Measurements from ENCODE around the gene CACNA1C. TPM values are rescaled to one million over a fixed set of nuclear protein-coding genes. Genes with fewer than 3 reads are reported as not detected.

CACNA1C gene
- total RNA-seq, 1 donor from 2014 or later = 0.51 TPM

DNA sequence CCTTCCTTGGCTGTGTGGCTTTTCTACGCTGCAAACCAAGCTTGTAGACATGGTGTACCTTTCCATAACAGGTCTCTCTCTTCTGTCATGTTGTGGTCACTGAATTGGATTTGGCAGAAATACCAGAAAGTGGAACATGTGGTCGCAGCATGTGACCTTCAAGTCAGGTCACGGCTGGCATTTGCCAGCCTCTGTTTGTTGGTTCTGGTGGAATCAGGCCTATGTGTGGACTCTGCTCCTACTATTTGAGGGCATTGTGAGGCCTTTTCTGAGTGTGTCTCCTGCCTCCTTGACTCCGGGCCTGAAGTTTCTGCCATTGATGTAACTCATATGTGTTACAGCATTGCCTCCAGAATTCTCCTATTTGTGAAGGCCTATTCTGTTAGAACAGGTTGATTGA is 116.7 kb downstream of the CACNA1C start:
- no peak for DNase-seq (ENCODE audit: low read depth in 2 of 2)

DNA sequence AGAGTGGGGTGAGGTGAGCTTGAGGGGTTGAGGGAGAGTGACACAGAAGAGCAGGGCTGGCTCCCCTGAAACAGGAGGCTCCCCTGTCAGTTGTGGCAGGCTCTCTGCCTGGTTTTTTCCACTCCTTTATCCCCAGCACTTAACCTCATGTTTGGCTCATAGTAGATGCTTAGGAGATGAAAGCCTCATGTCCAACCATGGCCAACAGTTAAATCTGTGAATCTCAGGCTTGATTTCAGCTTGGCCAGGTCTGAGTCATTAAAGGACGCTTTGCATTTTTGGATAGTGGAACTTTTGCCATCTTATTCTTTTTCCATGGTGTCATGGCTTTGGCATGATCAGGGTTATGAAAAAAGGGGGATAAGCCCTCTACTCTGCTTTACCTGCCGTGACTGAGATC is 117.2 kb downstream of the CACNA1C start:
- no peak for DNase-seq (ENCODE audit: low read depth in 2 of 2)

DNA sequence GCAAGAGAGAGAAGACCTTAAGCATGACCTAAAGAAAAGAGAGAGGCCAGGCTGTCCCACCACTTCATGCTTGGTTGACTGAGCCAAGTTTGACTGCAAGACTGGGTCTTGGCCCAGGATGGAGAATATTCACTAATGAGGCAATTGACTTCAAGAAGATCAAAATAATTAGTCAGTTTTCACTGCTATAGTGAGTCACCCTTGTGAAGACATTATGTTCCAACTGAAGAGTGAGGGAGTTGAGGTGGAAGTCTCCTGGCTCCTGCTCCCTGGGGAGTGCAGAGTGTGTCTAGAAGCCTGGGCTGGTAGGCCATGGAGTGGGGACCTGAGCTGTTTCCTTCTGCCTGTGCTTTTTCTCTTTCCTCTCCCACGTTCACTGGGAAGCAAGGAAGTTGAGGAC is 117.6 kb downstream of the CACNA1C start:
- no peak for DNase-seq (ENCODE audit: low read depth in 2 of 2)

DNA sequence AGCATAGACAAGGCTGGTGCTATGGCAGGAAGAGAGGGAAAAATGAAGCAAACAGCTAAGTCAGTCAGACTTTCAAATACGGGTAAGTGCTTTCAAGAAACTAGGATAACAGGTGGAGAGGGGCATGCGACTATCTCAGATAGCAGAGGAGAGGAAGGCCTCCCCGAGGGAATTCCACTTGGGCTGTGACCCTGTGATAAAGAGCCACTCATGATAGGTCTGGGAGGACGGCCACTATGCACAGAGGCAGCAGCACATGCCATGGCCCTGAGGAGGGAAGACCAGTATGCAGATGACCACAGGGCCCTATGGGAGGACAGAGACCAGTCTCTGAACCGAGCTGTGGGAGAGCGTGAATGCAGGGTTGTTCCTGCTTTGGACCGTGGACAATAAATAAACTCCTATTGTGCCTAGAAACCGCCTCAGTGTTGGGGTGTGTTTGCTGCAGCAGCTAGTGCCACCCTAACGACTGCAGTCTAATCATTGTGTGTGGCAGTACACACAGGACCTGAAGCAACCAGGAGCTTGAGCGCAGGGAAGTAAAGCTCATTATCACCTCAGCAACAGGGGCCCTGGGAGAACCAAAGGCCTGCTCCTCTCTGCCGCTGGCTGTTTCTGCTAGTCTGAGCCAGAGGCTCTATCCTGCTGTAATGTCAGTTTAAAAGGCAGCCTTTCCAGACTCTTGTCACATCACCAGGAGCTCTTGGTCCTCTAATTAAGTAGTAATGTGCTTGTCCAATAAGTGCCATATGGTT is 119.1 kb downstream of the CACNA1C start:
- DNase-seq (ENCODE audit: low read depth in 2 of 2) = no peak

DNA sequence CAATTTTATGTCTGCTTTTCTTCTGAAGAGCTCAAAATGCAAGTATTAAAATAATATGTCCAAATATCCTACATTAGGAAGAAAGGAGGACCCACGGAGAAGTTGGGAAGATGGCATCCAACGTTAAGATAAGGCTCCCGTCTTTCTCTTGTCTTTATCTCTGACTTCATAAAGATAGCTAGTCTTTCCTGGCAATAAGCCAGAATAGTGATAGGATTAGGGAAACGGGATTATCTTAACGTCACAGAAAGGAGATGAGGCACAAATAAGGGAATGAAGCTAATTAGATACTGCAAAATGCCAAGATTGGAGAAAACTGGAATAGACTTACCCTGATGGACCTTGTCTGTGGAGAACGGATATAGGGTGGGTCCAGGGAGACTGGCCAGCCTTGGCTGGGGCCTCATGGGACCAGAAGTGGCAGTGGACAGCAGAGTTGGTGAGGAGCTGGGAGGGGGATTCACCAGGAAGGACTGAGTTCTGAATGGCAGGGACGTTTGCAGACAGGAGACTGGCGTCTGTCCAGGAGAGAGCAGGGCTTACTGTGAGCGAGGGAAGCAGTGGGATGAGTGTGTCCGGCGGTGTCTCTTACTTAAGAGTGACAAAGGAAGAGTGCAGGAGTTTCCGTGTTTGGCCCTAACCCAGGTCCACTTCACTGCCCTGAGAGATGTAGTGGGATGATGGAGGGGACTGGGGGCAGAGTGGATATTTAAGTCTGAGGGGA is 119.9 kb downstream of the CACNA1C start:
- DNase-seq (ENCODE audit: low read depth in 2 of 2) = no peak

DNA sequence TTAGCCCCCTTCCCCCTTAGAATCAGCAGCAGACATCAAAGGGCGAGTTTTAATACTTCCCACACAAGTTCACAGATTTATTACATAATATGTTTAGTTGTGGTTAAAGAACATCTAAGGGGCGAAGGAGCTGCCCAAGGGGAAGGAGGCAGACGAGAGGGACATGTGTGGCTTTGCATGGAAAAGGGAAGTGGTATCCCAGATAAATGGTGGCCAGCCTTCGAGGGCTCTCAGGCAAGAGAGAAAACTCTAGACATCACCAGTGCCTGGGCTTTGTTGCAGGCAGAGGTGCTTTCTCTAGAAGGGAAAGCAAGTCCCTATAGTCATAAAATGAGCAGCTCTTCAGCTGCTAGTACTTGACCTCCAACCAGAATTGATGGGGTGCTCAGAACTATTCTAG is 121.2 kb downstream of the CACNA1C start:
- no peak for DNase-seq (ENCODE audit: low read depth in 2 of 2)

DNA sequence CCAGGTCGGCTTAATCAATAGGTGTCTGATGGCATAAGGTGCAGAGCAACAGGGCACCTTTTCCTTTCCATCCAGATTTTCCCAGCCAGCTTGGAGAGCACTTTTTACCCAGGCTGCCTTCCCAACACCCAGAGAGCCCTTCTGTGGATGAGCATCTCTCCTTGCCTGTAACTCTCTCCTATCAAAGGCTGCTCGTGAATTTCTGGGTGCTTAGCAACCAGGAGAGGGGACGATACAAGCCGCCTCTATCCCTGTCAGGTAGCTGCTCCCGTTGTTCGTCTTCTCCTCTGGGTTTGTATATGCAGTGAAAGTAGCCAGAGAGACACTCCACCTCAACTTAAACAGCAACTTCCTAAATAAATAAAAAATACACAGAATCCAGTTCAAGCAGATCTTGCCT is 124.2 kb downstream of the CACNA1C start:
- DNase-seq (ENCODE audit: low read depth in 2 of 2) = no peak

DNA sequence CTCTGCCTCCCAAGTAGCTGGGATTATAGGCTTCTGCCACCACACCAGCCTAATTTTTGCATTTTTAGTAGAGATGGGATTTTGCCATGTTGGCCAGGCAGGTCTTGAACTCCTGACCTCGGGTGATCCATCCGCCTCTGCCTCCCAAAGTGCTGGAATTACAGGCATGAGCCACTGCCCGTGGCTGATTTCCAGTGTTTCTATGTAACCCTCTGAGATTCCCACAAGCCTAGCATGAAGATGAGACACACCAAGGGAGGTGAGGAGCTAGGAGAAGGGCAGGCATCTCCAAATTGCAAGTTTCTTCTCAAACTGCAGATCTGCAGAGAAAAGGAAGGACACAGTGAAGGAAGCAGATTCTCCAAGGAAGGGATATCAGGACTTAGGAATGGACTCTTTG is 125.0 kb downstream of the CACNA1C start:
- no peak for DNase-seq (ENCODE audit: low read depth in 2 of 2)

DNA sequence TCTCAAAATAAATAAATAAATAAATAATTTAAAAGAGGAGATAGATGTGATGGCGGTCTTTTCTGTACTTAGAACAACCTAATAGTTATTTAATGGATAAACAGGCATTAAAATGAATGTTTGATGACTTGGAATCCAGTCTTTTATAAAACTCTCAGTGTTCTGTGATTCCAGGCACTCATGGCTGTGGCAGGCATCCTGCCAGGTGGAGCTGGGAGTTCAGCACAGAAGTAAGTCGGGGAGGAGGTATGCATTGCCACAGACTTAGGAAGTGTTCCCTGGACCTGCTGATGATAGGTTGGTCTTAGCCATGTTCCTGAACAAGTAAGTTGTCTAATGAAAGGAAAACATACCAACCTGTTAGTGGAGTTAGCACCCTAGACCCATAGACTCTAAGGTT is 126.3 kb downstream of the CACNA1C start:
- DNase-seq (ENCODE audit: low read depth in 2 of 2) = no peak

DNA sequence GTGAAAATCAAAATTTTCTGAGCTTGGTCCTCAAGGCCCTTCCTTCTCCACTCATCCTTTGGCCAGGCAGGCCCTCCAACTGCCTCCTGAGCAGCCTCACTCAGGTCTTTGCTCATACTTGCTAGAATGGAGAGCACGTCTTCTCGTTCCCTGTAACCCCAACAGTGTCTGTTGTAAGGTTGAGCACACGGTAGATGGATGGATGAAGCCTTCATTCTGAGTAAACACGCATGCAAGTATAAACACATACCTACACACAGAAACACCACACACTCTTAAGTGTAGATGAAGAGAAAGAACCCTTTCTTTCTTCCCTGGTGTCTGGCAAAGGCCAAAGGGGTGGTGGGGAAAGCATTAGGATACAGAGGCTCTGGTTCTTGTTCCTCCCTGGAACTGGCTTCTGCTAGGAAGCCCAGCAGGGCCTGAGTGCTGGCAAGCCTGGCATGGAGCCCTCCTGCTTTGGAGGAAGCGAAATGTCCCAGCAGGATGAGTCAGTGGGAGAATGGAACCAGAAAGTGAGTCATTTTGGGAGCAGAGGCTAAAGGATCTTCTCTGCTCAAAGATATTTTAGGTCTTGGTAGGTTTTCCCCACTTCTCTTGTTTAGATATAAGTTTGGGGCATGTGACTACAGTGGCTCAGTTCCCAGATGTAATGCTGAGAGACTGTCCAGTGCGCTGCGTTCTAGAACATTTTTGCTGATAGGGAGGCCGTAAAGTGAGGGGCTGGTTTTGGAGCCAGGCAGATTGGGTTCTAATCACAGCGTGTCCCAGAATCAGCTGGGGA is 127.4 kb downstream of the CACNA1C start:
- DNase-seq (ENCODE audit: low read depth in 2 of 2) = peak; percentile 17 to 57

DNA sequence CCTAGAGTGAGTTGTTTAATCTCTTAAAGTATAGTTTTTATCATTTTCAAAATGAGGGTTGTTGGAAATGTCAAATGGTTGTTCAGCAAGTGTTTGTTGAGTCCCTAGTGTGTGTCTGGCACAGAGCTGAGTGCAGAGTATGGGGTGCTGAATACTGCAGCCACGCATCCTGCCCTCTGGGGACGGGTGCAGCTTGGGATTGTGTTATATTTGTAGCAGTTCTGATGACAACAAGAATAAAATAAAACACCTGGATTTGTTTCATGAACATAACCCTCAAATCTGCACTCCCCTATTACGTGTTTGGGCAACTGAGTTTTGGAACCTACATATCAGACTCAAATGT is 127.9 kb downstream of the CACNA1C start:
- DNase-seq (ENCODE audit: low read depth in 2 of 2) = no peak

DNA sequence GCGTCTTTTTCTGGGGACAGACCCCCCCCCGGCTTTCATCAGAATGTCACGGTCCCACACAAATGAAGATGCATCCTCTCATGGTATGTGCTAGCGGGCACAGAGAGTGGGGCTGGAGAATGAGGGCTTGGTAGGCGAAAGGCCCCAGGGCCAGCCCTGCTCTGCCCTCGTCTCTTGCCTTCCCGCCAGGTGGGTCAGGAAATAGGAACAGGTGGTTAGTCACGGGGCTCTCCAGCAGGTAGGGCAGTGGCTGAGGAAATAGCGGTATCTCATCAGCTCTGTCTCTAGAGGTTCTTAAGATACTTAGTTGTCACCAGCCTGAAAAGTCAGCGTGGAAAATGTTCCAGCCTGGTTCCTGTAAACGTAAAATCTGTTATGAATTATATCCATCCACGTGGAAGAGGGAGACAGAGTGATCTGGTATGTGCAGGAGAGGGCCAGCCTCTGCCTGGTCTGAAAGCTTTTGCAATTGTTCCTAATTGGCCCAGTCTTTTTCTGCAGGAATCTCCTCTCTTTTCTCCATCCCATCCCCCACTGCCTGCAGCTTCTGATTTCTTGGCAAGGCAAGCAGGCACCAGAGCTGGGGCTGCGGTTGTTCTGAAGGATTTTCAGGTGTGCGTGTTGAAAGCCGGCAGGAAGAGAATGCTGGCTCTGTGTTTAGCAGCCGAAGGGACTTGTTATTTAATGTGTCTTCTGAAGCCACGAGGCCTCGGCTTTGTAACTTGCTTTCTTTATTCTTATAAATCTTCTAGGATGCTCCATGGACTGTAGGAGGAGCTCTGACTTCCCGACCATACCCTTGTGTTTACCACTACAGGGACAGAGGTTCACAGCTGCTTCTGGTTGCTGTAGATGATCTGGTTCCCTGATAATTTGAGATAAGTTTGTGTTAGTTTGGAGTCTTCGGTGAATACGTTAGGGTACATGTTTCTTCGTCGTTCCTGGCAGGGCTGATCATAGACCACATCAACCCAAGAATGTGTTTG is 131.1 kb downstream of the CACNA1C start:
- no peak for DNase-seq (ENCODE audit: low read depth in 2 of 2)

DNA sequence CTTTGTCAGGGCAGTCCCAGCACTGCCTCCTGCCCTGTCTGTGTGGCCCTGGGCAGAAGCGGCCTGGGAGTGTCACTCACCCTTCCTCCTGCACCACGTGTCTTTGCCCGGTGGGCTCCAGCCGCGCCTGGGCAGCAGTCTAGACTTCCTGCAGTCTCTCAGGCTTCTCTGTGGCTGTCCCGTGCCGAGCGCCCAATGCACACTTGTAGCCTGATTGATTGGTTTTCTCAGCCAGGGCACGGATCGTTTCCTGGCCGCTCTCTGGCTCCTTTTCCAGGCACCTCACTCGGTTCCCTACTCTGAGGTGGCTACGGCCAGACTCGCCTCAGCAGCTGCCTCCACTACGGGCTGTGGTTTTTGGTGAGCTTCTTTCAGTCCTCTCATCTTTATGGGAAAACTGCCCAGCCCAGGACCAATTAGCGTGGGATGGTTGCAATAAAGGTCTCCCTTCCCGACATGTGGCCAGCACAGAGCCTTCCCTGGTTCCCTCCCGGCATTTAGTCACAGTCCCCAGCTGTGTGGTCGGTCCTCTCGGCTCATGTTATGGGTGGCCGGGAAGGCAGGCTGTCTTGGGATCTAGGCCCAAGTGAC is 133.1 kb downstream of the CACNA1C start:
- no peak for DNase-seq (ENCODE audit: low read depth in 2 of 2)

DNA sequence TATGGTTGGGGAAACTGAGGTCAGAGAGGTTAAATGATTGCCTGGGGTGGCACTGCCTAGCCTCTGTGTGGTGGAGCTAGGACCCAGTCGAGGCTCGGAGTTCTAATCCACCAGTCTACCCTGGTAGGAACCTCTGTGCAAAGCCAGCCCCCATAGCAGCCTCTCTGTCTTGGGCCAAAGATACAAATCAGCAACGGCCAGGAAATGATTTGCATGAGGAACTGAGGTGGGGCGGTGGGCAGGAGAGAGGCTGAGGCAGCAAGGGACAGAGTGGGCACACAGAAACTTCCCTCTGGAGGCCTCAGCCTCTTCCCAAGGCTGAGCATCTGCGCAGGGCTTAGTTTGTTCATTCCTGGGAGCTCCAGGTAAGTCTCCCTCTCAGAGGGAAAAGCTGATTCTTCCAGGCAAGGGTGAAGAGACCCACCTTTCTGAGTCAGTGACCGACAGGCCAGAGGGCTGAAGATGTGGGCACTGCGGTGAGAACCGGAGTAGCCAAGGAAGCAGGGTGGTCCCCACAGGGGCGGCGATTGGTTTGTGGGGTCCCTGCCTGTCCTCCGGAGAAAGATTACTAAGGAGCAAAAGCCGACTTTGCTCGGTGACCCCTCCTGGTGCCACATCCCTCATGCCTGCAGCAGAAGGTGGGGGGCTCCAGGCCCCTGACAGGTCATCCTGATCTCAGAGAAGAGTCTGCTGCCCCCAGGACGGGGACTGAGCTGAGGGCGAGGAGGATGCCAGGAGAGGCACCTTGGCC is 134.6 kb downstream of the CACNA1C start:
- DNase-seq (ENCODE audit: low read depth in 2 of 2) = no peak

DNA sequence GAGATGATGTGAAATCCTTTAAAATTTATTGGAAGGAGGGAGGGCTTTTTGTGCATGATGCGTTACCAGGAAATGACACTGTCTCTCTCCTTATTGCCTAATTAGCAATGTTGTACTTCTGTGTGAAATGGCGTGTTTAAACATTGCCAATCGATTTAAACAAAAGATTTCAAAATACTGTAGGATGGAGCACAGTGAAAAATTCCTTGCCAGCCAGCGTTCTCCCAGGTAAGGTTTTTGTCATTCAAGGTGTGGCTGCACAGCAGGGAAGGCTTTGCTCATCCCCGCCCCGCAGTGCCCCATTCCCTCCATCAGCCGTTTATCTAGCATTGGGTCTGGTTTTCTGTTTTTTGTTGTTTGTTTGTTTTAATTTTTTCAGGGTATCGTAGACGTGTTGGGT is 137.3 kb downstream of the CACNA1C start:
- no peak for DNase-seq (ENCODE audit: low read depth in 2 of 2)

DNA sequence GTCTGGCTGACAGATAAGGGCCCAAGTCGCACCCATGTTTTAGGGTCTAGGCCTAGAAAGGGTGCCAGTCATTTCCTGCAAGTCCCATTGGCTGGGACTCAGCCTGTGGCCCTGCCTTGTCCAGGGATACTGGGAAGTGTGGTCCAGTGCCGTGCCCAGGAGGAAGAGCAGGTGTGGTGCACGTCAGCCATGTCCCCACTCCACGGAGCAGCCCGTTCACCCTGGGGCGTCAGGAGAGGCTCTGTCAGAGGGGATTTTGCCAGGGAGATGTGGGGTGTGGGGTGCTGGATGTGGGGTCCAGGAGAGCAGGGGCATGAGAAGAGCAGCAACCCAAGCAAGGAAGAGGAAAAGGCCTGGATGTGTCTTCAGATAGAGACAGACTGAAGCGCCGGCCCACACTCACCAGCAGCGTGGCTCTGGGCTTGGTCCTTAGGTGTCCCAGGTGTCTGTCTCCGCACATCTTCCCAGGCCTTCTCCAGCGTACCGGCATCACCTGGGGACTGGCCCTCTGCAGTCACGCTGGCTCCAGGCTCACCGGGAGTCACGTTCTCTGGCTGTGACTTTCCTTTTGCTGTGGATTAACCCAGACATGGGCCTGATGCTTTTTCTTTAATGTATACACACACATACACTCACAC is 138.2 kb downstream of the CACNA1C start:
- no peak for DNase-seq (ENCODE audit: low read depth in 2 of 2)

DNA sequence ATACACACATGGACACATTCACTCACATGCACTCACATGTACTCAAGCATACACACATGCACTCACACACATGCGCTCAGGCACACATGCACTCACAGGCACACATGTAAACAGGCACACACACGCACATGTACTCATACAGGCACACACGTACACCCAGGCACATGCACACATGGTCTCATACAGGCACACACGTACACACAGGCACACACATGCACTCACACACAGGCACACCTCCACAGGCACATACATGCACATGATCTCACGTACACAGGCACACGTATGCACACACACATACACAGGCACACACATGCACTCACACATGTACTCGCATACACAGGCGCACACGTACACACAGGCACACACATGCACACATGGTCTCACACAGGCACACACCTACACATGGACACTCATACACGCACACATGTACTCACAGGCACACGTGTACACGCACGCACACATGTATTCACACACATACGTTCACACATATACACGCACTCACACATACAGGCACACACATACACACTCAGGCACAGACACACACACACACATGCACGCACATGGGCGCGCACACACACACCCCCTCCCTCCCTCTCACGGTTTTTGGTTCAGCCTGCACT is 138.9 kb downstream of the CACNA1C start:
- no peak for DNase-seq (ENCODE audit: low read depth in 2 of 2)

DNA sequence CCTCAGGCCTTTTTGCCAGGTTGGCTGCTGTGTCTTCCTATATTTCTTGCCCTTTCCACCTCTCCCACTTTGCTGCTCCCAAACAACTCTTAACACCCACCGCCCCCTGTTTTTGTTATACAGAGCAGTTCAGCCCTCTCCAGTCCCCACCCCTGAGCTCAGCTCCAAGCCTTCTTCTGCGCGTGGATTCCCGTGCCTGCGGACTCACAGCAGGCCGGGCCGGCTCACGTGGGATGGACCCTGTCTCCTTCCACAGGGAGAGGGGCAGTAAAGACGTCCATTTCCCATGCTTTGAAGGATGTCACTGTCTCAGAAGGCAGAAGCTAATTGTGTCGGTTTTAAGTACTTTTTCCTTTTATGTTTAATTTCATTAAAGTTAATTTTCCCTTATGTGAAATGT is 139.4 kb downstream of the CACNA1C start:
- DNase-seq (ENCODE audit: low read depth in 2 of 2) = no peak

DNA sequence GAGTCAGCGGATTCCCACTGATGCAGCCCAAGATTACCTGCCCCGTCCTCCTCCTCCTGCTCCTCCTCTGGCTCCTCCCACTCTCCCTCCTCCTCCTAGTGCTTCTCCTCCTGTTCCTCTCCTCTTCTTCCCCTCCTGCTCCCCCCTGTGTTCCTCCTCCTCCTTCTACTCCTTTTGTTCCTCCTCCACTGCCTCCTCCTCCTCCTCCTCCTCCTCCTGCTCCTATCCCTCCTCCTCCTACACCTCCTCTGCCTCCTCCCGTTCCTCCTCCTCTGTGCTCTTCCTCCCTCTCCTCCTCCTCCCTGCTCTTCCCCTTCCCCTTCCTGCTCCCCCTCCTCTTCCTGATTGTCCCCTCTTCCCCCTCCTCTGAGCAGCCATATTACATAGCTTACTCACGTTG is 141.3 kb downstream of the CACNA1C start:
- no peak for DNase-seq (ENCODE audit: low read depth in 2 of 2)
